Activated CD8-positive, alpha-beta memory T cell treated with anti-CD3 and anti-CD28 coated beads for 24 hours (primary cell): ENCODE data around the gene ZNF445.
"Not testable (repeated sequence)": the region's sequence is repeated elsewhere in the genome, so short reads cannot be mapped to it uniquely, and the experiment has no call there.

Source experiments
- DNase-seq: peaks from one replicate; pipeline ENCODE4 v3.0.0-alpha.2; 2020

The ZNF445 gene

GRCh38 chr3:44429459-44429858, 48.0 kb downstream of the ZNF445 start:
- no peak for DNase-seq

GRCh38 chr3:44428910-44429309, 48.6 kb downstream of the ZNF445 start:
- no peak for DNase-seq

- no peak for DNase-seq
Measured at GRCh38 chr3:44427683-44428082, 49.8 kb downstream of the ZNF445 start.

DNA sequence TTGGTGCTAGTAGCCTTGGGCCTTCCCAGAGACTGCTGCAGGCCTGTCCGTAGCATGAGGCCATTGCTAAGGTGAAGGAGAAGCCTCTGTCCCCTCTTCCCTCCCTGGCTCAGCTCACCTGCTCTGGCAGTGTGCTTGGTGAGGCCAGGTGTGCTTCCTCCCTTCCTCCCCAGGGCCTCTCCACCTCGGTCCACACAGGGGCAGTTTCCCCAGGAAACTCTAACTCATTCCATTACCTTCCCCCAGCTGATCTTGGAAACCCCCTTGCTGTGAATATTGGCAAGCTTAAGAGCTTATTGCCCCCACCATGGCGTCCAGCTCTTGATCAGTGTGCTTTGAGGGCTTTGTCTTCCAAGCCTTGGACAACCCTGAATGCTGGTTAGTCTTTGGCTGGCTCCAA, 52.7 kb downstream of the ZNF445 start:
- no peak for DNase-seq

GRCh38 chr3:44421280-44421679, 56.2 kb downstream of the ZNF445 start:
- DNase-seq: no peak

DNA sequence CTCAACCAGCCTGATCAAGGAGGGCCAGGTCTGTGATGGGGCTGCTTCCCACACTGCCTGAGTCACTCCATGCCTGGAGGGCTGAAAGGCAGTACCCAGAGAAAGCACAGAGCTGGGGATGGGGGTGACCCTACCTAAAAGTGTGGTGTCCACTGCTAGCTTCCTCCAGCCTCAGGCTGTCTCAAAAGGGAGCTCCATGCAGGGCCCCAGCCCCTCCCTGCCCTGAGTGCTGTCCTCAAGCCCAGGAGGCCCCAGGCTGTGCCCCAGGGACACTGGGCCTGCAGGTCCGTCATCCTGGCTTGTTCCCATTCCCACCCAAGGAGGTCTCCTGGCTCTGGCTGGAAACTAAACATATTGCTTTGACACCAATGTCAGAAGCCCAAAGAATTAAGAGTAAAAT, 56.8 kb downstream of the ZNF445 start:
- no peak for DNase-seq

DNA sequence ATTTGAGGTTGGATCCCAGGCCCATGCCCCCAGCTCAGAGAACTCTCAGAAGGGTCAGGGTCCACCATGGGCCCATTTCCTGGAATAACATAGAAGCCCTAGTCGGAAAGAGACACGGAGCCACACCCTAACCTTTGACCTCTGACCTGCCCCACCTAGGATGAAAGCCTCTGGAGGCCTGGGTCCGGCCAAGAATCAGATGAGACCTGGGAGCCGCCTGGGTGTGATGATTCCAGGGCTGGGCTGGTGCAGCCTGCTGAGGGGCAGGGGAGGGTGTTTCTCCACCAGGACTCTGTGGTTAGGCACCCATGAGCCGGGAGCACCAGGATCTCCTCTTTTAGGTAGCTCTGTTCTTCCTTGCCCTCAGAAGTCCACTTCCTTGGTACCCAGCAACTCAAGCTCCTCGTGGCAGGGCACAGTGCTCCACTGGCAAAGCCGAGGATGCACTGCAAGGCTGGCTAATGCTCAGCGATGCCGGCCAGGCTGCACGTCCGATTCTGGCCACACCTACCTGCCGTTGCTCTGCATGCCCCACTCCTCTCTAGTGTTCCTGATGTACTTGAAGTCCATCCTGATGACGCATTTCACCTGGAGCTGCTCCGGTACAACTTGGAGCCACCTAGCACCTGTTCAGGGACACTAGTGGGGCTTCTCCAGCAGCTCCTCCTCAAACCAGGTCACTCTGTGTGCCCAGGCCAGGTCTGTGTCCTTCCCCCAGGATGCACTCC, 57.4 kb downstream of the ZNF445 start:
- peak; percentile 11 for DNase-seq

DNA sequence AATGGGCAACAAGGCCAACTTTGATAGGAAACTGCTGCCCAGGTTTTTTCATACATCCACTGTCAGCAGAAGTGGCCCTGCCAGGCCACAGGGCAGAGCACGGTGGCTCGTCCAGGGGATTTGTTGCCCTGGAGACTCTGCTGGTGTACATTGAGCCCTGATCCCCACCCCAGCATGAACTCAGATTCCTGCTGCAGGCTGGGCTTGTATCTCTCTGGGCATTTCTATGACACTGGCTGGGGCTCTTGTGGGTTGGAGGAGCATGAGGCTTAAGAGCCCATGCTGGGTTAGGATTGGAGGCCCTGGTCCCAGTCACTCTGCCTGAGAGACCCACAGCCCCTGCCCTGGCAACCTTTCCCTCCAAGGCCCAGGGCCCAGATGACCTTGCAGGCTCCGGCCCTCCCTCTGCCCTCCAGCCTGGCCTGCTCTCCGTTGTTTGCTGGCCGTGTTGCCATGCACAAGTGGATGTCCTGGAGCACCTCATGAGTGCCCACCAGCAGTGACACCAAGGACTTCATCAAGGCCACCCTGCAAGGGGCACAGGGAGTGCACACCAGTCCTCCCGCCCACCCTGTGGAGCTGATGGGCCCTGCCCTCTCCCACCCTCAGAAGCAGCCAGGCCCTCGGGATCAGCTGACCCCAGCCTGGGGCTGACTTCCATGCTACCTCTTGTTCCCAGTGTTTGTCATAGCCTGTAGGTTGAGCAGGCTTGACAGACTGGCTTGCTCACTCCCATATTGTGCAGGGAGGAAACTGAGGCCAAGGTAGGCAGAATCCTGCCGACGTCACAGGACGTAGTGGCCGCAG, 58.2 kb downstream of the ZNF445 start:
- DNase-seq: peak; percentile 32

GRCh38 chr3:44418549-44418948, 58.9 kb downstream of the ZNF445 start:
- peak; percentile 11 for DNase-seq

GRCh38 chr3:44418118-44418517, 59.4 kb downstream of the ZNF445 start:
- DNase-seq: not testable (repeated sequence)

GRCh38 chr3:44416031-44417030, 61.1 kb downstream of the ZNF445 start:
- DNase-seq: peak; percentile 40

DNA sequence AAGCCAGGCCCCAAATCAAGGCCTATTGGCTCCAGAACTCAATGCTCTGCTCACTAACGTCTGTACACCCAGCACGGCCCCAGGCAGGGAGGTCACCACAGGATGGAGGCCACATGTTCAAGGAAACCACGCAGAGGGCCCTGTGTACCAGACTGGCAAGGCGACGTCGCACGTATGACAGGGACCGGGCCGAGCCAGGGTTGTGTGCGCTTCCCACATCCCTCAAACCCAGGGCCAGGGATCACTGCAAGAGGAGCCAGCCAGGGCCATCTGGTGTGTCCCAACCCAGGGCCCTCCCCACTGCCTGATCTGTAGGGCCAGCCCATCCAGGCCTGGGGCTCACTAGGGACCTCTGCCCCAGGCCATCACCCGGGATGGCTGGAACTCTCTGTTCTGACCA, 62.0 kb downstream of the ZNF445 start:
- DNase-seq: peak; percentile 44

GRCh38 chr3:44414517-44415090, 62.9 kb downstream of the ZNF445 start:
- peak; percentile 45 for DNase-seq

DNA sequence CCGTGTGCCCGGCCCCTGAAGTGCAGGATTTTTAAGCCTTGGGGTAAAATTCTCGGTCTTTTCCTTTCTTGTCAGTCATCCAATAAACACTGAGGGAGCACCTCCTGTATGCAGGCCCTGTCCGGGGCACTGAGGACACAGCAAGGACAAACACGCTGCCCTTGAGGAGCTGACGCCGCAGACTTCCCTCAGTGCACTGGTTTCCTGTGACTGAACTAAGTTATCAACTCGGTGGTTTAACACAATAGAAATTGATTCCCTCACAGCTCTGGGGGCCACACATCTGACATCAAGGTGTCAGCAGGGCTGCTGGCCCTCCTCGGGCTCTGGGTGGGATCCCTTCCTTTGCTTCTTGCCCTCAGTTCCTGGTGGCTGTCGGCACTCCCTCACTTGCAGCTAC, 65.1 kb downstream of the ZNF445 start:
- DNase-seq: no peak

DNA sequence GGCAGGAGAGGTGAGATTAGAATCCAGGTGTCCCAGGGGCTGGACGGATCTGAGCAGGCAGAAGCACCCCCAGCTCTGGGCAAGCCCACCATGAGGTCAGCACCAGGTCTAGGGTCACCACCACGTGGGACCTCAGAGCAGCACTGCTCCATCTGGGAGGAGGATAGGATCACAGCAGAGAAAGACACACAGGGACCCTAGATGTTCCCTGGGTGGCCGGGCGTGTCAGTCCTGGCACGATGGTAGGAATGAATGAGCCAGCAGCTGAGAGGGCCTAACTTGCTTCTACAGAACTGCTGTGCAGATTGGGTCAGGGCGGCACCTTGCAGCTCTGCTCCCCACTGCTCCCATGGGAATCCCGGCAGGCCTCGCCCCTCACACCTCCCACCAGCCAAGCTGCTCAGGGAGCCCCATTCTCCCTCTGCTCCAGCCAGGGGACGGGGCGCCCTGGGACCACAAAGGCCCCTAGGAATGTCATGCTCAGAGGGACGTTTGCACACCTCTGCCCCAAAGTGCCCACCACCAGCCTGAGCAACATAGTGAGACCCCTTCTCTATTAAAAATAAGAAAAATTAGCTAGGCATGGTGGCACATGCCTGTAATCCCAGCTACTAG, 66.3 kb downstream of the ZNF445 start:
- DNase-seq: no peak

- DNase-seq: no peak
Measured at GRCh38 chr3:44409640-44410410, 67.6 kb downstream of the ZNF445 start.

DNA sequence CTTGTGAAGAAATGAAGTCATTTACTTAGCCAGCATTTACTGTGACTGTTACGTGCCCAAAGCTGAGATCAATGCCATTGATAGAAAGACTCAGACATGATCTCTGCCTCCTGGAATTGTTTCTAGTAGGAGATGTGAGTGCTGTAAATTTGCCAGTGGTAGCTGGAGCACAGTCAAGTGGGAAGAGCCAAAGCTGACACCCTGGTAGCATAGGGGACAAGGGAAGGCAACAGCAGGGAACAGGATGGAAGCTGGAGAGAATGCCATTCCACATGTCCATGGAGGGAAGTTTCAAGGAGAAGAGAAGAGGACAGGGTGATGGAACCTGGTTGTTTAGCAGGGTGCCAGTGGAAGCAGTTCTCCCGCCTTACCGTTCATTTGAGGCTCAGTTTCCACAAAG, 74.9 kb downstream of the ZNF445 start:
- DNase-seq: no peak

GRCh38 chr3:44400771-44401170, 76.7 kb downstream of the ZNF445 start:
- no peak for DNase-seq

- no peak for DNase-seq
Measured at GRCh38 chr3:44398853-44399252, 78.6 kb downstream of the ZNF445 start.

GRCh38 chr3:44398271-44398670, 79.2 kb downstream of the ZNF445 start:
- not testable (repeated sequence) for DNase-seq
